ENCODE results near the gene KNOP1.
"Not testable (repeated sequence)": the region's sequence is repeated elsewhere in the genome, so short reads cannot be mapped to it uniquely, and the experiment has no call there.

Gene KNOP1

DNA sequence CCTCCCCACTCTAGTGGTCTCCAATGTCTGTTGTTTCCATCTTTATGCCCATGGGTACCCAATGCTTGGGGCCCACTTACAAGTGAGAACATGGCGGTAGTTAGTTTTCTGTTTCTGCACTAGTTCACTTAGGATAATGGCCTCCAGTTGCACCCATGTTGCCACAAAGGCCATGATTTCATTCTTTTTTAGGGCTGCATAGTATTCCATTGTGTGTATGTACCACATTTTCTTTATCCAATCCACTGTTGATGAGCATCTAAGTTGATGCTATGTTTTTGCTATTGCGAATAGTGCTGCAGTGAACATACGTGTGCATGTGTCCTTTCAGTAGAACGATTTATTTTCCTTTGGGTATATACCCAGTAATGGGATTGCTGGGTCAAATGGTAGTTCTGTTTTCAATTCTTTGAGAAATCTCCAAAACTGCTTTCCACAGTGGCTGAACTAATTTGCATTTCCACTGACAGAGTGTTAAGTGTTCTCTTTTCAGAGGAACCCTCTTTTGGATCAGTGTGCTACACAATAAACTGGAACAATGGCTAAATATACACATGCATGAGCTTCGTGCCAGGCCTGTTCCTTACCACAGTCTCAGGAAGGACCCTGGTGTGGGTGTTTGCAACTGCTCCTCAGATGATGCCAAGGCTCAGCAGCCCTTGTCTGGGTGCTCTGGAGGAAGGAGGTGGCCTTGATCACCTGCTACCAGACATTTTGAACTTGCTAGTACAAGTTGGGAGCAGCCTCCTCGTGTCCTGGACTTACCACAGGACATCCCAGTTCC, 34.4 kb downstream of the KNOP1 start:
- DNase-seq (ENCODE audit: low spot score), result no peak

DNA sequence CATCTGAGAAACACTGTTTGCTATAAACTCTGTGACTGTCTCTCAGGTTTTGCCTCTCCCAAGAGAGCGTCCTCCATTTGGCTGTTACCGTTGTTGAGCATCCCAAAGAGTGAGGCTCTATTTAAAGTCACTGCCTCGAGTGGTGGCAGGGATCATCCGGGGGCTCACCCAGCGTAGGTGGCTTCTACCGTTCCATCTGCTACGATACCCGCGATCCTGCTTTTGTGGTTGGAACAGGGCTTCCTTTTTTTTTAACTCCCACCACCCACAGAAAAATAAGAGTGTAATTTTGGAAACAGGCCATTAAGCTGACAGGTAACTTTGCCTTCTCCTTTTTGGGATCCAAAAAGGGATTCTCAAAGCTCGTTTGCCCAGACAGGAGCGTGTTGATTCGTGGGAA, 36.4 kb downstream of the KNOP1 start:
- no peak for DNase-seq (ENCODE audit: low spot score)

DNA sequence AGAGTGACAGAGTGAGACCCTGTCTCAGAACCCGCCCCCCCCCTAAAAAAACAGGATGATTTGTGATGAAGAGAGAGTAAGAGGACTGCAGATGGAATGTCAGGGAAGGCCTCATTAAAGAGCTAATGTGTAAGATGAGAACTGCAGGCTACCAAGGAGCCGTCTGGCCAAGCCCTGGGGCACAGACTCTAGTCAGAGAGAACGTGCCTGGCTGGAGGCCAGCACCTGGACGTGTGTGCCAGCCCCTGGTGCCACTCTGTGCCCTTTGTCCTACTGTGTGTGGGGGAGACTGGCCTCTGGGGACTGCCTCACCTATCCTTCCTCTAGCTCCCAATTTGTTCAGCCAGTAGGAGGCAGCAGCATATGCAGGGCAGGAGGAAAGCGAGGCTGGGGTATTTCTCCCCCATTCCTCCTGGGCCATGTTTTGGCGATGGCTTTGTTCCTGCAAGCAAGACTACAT, 37.1 kb downstream of the KNOP1 start:
- DNase-seq (ENCODE audit: low spot score), result no peak

DNA sequence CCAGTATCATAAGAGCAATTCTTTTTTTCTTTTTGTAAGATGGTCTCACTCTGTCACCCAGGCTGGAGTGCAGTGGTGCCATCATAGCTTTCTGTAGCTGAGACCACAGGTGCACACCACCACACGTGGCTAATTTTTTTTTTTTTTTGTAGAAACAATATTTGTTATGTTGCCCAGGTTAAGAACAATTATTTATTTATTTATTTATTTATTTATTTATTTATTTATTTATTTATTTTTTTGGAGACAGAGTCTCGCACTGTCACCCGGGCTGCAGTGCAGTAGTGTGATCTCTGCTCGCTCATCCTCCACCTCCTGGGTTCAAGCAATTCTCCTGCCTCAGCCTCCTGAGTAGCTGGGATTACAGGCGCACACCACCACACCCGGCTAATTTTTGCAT, 38.7 kb downstream of the KNOP1 start:
- not testable (repeated sequence) for DNase-seq (ENCODE audit: low spot score)

DNA sequence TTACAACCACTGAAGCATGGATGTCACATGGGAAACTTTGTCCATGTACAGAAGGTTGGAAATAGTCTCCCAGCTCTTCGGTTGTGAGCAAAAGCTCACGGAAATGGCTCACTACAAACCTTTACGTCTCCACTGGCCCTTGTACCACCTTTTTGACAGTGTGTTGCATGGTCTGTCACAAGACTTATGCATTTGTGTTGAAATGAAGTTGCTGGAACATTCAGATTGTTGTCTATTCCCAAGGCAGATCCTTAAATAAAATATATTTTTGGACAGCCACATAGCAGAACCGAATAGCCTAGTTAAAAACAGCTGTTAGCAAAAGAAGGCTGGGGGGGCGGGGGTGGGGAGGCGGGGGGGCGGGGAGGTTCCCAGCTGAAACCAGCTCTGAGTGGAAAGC, 39.2 kb downstream of the KNOP1 start:
- no peak for DNase-seq (ENCODE audit: low spot score)

DNA sequence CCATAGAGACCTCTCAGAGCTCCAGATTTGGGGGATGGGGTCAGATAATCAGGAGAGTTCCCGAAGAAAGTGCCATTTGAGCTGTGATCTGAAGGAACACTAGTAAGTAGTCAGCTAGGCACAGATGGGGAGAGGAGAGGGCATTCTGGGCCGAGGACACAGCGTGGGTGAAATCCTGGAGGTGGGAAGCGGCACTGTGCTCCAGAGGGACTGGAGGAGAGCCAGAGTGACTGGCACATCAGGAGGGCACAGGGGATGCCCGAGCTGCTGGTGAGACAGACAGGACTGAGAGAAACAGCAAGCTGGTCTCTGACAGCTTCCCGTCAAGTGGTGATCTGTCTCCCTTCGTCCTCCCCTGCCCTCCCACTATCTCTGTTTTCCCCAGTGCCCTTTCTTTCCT, 40.6 kb downstream of the KNOP1 start:
- DNase-seq (ENCODE audit: low spot score), result no peak

DNA sequence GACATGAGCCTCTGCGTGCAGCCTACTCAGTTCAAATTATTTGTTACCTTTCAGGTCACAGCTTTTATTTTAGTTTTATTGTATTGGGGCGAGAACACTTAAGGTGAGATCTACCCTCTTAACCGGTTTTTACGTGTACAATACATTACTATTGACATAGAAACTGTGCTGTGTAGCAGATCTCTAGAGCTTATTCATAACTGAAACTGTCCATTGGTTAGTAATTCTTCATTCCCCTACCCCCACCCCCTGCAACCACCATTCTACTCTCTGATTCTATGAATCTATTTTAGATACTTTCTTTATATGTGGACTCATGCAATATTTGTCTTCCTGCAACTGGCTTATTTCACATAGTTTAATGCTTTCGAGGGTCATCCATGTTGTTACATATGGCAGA, 43.5 kb downstream of the KNOP1 start:
- no peak for DNase-seq (ENCODE audit: low spot score)

DNA sequence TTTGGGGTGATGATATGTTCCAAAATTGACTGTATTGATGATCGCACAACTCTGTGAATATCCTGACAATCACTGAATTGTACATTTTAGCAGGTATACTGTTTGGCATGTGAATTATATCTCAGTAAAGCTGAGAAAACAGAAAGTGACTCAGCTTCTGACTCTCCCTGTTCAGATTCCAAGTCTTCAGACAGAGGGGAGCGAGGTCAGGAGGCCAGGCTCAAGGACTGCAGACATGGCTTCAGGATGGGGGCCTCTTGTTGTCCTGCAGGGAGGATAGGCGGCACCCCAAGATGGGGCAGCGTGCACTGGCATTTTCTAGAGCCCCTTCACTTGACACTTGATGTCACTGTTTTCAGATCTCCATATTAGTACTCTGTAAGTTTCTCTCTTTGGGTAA, 45.6 kb downstream of the KNOP1 start:
- DNase-seq (ENCODE audit: low spot score), result no peak

DNA sequence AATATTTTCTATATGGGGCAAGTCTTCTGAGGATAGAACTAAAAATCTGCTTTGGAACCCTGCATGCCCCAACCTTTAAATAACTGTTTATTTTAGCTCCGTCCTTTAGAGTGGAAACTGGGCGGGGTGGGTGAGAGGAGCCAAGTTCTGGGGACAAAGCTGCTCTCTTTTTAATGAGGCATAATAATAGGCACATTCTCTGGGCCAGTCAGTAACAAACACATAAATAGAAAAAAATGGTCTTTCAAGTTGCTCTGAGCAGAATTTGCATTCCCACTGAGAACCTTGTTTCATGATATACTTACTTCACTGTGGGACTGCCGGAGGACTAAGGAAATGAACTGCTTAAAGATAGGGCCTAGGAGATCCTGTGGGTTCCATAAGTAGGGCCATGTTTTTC, 51.5 kb downstream of the KNOP1 start:
- DNase-seq (ENCODE audit: low spot score), result no peak

DNA sequence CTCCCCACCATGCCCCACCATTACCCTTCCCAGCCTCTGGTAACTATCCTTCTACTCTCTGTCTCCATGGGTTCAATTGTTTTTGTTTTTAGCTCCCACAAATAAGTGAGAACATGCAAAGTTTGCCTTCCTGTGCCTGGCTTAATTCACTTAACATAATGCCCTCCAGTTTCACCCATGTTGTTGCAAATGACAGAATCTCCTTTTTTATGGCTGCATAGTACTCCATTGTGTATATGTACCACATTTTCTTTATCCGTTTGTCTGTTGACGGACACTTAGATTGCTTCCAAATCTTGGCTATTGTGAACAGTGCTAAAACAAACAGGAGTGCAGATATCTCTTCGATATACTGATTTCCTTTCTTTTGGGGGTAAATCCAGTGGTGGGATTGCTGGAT, 52.7 kb downstream of the KNOP1 start:
- not testable (repeated sequence) for DNase-seq (ENCODE audit: low spot score)

DNA sequence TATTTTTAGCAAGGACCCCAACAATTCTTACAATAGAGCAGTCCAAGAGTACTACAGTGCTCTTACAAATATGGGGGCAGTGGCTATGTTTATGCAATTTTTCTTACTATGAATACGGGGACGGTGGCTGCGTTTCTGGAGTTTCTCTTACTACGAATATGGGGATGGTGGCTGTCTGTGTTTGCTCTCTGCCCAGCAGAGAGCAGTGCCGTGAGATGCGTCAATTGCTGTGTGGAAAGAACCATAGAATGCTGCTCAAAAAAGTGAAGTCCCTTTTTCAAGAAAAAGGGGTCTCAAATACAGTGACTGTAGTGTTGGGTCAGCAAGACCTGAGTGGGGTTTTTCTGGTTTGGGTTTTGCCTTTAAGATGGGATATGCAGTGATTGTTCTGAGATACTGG, 53.9 kb downstream of the KNOP1 start:
- DNase-seq (ENCODE audit: low spot score), result no peak

DNA sequence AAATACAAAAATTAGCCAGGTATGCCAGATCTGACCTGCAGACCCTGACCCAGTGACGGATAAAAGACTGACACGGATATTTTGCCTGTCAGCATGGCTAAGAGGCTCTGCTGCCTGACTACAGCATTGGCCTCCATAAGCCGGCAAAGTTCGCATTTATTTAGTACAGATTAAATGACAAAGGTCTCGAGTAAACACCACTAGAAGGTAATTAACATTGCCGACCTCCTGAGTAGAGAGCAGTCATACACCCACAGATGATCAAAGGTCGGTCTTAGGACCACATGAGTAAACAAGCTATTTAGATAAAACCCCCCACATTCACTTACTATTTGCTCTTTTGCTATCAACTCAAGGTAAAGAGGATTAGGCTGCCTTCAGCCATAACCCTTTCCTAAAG, 55.7 kb downstream of the KNOP1 start:
- no peak for DNase-seq (ENCODE audit: low spot score)

DNA sequence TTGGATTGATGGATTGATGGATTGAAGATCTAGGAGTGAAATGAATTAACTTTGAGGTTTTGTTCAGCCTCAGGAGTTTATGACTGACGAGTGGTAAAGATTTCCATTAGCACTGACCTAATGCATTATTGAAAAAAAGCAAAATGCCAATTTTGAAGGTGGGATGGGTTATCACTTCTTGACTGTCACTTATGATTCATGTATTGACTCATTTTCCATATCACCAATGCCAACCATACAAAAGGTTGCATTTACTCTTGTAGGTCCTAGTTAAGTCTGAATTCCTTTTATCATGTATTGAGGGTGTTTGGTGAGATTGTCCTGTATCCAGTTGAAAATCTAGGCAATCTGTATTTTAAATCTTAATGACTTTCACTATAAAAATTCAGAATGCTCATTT, 57.6 kb downstream of the KNOP1 start:
- no peak for DNase-seq (ENCODE audit: low spot score)

DNA sequence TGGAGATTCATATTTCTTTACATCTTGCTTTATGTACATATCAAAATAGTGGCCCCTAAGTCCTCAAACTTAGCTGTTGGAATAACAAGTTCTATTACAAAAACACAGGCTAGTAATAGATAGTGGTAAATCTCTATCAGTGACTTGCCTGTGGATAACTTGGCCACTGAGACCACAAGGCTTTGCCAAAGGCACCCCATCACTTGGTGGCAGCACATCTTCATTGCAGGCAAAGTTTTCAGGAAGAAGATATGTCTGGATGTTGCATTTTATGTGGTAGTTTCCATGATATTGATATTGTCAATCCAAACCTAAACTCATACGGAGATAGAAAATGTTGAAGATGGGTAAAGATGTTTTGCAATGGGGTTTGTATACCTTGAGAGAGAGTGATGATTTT, 58.5 kb downstream of the KNOP1 start:
- no peak for DNase-seq (ENCODE audit: low spot score)

DNA sequence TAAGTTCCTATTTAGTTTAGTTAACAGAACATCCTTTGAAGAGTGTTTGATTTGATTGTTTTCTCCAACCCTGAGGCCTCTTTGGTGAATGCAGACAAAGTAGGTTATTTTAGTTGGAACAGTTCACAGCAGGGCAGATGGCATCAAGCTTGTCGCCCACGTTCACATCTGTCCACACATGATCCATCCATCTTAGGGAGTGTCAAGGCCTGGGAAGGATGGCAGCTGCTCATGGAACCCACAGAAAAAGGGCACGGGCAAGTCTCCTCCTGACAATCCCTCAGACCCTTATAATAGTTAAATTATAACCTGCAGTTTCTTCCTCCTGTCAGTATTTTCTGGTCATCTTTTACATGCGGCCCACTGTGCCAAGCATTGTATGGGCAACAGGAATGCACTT, 60.2 kb downstream of the KNOP1 start:
- DNase-seq (ENCODE audit: low spot score), result no peak

DNA sequence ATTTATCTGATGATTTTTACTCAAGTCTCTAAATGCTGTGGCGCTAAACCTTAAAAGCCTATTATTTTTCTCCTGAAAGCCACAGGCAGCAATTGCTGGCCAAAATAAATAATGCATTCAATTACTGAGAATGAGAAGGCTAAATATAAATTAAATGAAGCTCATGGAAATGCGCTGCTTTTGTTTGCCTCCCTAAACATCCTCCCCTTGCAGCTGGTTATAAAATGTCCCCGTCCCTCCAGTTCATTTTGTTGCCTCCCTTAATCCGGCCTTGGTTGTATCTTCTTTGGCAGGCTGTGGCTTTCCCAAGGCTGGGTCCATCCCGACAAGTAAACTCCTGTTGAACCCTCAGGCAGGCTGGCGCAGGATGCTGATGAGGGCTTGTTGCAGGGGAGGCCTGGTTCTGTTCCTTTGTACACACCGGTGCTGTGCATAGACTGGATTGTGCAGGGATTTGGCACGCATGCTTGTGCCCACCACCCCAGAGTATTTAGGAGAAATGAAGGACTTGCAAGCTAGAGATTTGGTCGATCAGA, 62.7 kb downstream of the KNOP1 start:
- no peak for DNase-seq (ENCODE audit: low spot score)

DNA sequence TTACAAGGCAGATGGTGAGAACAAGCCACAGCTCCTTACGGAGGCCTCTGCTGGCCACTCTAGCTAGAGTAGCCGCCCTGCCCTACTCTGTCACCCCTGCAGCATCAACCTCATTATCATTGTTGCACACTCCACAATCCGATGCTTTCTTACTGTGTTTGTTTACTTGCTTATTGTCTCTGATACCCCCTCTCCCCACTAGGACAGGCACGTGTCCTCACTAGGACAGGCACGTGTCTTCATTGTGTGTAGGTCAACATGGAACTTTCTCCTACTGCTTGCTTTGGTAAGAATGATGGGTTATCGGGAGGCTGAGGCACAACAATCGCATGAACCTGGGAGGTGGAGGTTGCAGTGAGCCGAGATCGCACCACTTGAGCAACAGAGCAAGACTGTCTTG, 63.9 kb downstream of the KNOP1 start:
- DNase-seq (ENCODE audit: low spot score), result no peak

Data from HuH-7 (cell line).